ENCODE results near the gene LEMD2.

The LEMD2 gene

GRCh38 chr6:33772082-33772830, 16.7 kb downstream of the LEMD2 start:
- H3K36me3 ChIP-seq (replicated peaks): peaks cover 34% of the 10 kb centered on the region
- DNase-seq: no peak
- in situ Hi-C loops (cut with HindIII; ENCODE audit: low pct_ligation_motif_present, low sequenced_read_pairs): loop anchor here (25.0 kb wide), 1 partner anchor 365 kb away; the partner anchor contains the start of gene GRM4
- no peaks in the 10 kb centered on the region for H3K27me3 ChIP-seq (replicated peaks)
- TF ChIP-seq CTCF (IDR thresholded peaks at IDR 0.05; ENCODE audit: low read depth, low read length, missing control alignments): no peak
- H3K27ac ChIP-seq: peak overlapping the region; percentile 24
- H3K4me3 ChIP-seq (ENCODE audit: low read depth, low read length): no peak overlapping the region

GRCh38 chr6:33771146-33772081, 17.5 kb downstream of the LEMD2 start:
- peak; percentile 69 for TF ChIP-seq CTCF (IDR thresholded peaks at IDR 0.05; ENCODE audit: low read depth, low read length, missing control alignments)
- H3K27ac ChIP-seq: peak overlapping the region; percentile 79
- DNase-seq: peak; percentile 94
- H3K27me3 ChIP-seq (replicated peaks): no peaks in the 10 kb centered on the region
- H3K4me3 ChIP-seq (ENCODE audit: low read depth, low read length): no peak overlapping the region
- peaks cover 26% of the 10 kb centered on the region for H3K36me3 ChIP-seq (replicated peaks)
- in situ Hi-C loops (cut with HindIII; ENCODE audit: low pct_ligation_motif_present, low sequenced_read_pairs): loop anchor here (25.0 kb wide), 1 partner anchor 366 kb away; the partner anchor contains the start of gene GRM4

GRCh38 chr6:33770833-33771145, 18.1 kb downstream of the LEMD2 start:
- Histone ChIP-seq H3K27me3 (replicated peaks) (no peaks in the 10 kb centered on the region), H3K4me3 (ENCODE audit: low read depth, low read length) (no peak overlapping the region), H3K36me3 (replicated peaks) (peaks cover 20% of the 10 kb centered on the region), H3K27ac (peak overlapping the region; percentile 79)
- TF ChIP-seq CTCF (IDR thresholded peaks at IDR 0.05; ENCODE audit: low read depth, low read length, missing control alignments): no peak
- in situ Hi-C loops (cut with HindIII; ENCODE audit: low pct_ligation_motif_present, low sequenced_read_pairs): loop anchor here (25.0 kb wide), 1 partner anchor 367 kb away; the partner anchor contains the start of gene GRM4
- no peak for DNase-seq

- H3K27me3 ChIP-seq (replicated peaks): no peaks in the 10 kb centered on the region
- TF ChIP-seq CTCF (IDR thresholded peaks at IDR 0.05; ENCODE audit: low read depth, low read length, missing control alignments): no peak
- peaks cover 14% of the 10 kb centered on the region for H3K36me3 ChIP-seq (replicated peaks)
- no peak for DNase-seq
- H3K4me3 ChIP-seq (ENCODE audit: low read depth, low read length): no peak overlapping the region
- in situ Hi-C loops (cut with HindIII; ENCODE audit: low pct_ligation_motif_present, low sequenced_read_pairs): loop anchor here (25.0 kb wide), 1 partner anchor 367 kb away; the partner anchor contains the start of gene GRM4
- peak overlapping the region; percentile 79 for H3K27ac ChIP-seq
Measured at GRCh38 chr6:33770124-33770832, 18.7 kb downstream of the LEMD2 start.

- no peak for TF ChIP-seq CTCF (IDR thresholded peaks at IDR 0.05; ENCODE audit: low read depth, low read length, missing control alignments)
- Histone ChIP-seq H3K27me3 (replicated peaks) (no peaks in the 10 kb centered on the region), H3K4me3 (ENCODE audit: low read depth, low read length) (no peak overlapping the region), H3K27ac (no peak overlapping the region), H3K36me3 (replicated peaks) (peaks cover 8% of the 10 kb centered on the region)
- no peak for DNase-seq
- in situ Hi-C loops (cut with HindIII; ENCODE audit: low pct_ligation_motif_present, low sequenced_read_pairs): loop anchor here (25.0 kb wide), 1 partner anchor 368 kb away; the partner anchor contains the start of gene GRM4
Measured at GRCh38 chr6:33769248-33769821, 19.6 kb downstream of the LEMD2 start.

Data from brain microvascular endothelial cell (primary cell).